ENCODE results near the gene PPP6R1. TPM values are rescaled to one million over a fixed set of nuclear protein-coding genes. Genes with fewer than 3 reads are reported as not detected.

Gene PPP6R1
- total RNA-seq, 1 experiment from 2014 or later, result 96.7 TPM

GRCh38 chr19:55269299-55269698, 10.5 kb upstream of the PPP6R1 start (continued):
- TF ChIP-seq POLR2AphosphoS5 (IDR thresholded peaks at IDR 0.05; ENCODE audit: low read depth, low read length) (no peak), EZH2phosphoT487 (IDR thresholded peaks at IDR 0.05; ENCODE audit: borderline replicate concordance) (no peak), EGR1 (IDR thresholded peaks at IDR 0.05; ENCODE audit: low read depth) (no peak), ZNF274 (IDR thresholded peaks at IDR 0.05; ENCODE audit: low read depth, low read length) (no peak), CTCF (IDR thresholded peaks at IDR 0.05 in 2 of 3, conservative IDR thresholded peaks at IDR 0.05 in 1 of 3; ENCODE audit: borderline replicate concordance in 1 of 3, insufficient read depth in 1 of 3, low read depth in 2 of 3, low read length in 2 of 3) (no peak), RAD21 (IDR thresholded peaks at IDR 0.05; ENCODE audit: low read depth) (no peak)

GRCh38 chr19:55266840-55267239, 8.0 kb upstream of the PPP6R1 start:
- H3K27me3 ChIP-seq (ENCODE audit: insufficient read depth, low read length), result no peaks in the 10 kb centered on the region
- H3K4me1 ChIP-seq (ENCODE audit: control insufficient read depth in 1 of 2, insufficient read depth in 2 of 2, low read length in 2 of 2), result no peaks in the 10 kb centered on the region
- H3K36me3 ChIP-seq (ENCODE audit: control insufficient read depth in 1 of 2, insufficient read depth in 2 of 2, low read length in 2 of 2), result peaks cover 0 to 4% of the 10 kb centered on the region in 2 experiments; a peak in 1 of 4 replicates
- POLR2A ChIA-PET, result no interaction called here
- no peak overlapping the region for H3K9ac ChIP-seq (ENCODE audit: low read length)
- CTCF ChIA-PET, result no interaction called here
- no peak overlapping the region for H3K4me3 ChIP-seq (replicated peaks in 1 of 2; ENCODE audit: low read depth in 1 of 2, low read length in 2 of 2)
- no peak for ATAC-seq
- no peak overlapping the region for H2AFZ ChIP-seq (ENCODE audit: low read depth, low read length, poor library complexity, severe bottlenecking)
- H3K9me3 ChIP-seq (ENCODE audit: control insufficient read depth in 1 of 2, insufficient read depth in 1 of 2, low read depth in 1 of 2, low read length in 2 of 2), result no peaks in the 10 kb centered on the region
- no peak for DNase-seq (ENCODE audit: low read depth, low spot score)
- H4K20me1 ChIP-seq (ENCODE audit: insufficient read depth), result no peaks in the 10 kb centered on the region
- H3K9me2 ChIP-seq (ENCODE audit: insufficient read depth), result no peaks in the 10 kb centered on the region
- intact Hi-C loops (cut with micrococcal nuclease), result no loop called here
- RAD21 ChIA-PET (ENCODE audit: low non-redundant PET in 1 of 2, low total read pairs in 2 of 2, uncharacterized antibody in 2 of 2, unreplicated experiment in 2 of 2), result no interaction called here
- BruUV-seq (replicated peaks), result no TSS peak
- no peak overlapping the region for H3K4me2 ChIP-seq (ENCODE audit: low read length)
- no peaks in the 10 kb centered on the region for H3K79me2 ChIP-seq (ENCODE audit: insufficient read depth, low read length)
- no peak overlapping the region for H3K27ac ChIP-seq (ENCODE audit: low read depth, low read length)
- TF ChIP-seq MAX (IDR thresholded peaks at IDR 0.05) (no peak), REST (IDR thresholded peaks at IDR 0.05; ENCODE audit: low read depth) (no peak), ZBTB33 (IDR thresholded peaks at IDR 0.05; ENCODE audit: extremely low read depth, insufficient replicate concordance, low read length) (no peak), SP1 (IDR thresholded peaks at IDR 0.05; ENCODE audit: low read depth) (no peak), RAD21 (IDR thresholded peaks at IDR 0.05; ENCODE audit: low read depth) (no peak), SIN3A (IDR thresholded peaks at IDR 0.05; ENCODE audit: low read depth) (no peak), FOSL1 (IDR thresholded peaks at IDR 0.05; ENCODE audit: low read depth) (no peak), YY1 (IDR thresholded peaks at IDR 0.05; ENCODE audit: extremely low read depth, insufficient replicate concordance, low read depth, low read length) (no peak), CTCF (IDR thresholded peaks at IDR 0.05 in 2 of 3, conservative IDR thresholded peaks at IDR 0.05 in 1 of 3; ENCODE audit: borderline replicate concordance in 1 of 3, insufficient read depth in 1 of 3, low read depth in 2 of 3, low read length in 2 of 3) (no peak), JUND (IDR thresholded peaks at IDR 0.05) (no peak), ELF1 (IDR thresholded peaks at IDR 0.05; ENCODE audit: borderline replicate concordance, low read depth) (no peak)
